Ovary (tissue), 3 donors: ENCODE data around the gene SMIM38.

Experiments used
- CTCF ChIP-seq, 3 donors: fragments of 450-650 bp in 2 of 3; fragments of 200-600 bp in 1 of 3; IDR thresholded peaks; one replicate each; pipeline versions ENCODE4 v1.5.1 to v1.8.0; 2016 to 2022; ENCODE audit warnings: antibody characterized with exemption in 3 of 3, mild to moderate bottlenecking in 1 of 3
- POLR2A ChIP-seq: fragments of 450-650 bp; IDR thresholded peaks from one replicate; pipeline ENCODE4 v1.6.1; 2017; ENCODE audit warnings: antibody characterized with exemption, mild to moderate bottlenecking, moderate library complexity
- donor health status: DM: no; HTN: no; CAD: no.

- TF ChIP-seq CTCF (IDR thresholded peaks at IDR 0.05) (no peak), POLR2A (no peak)
These were observed 15.1 kb upstream of the SMIM38 start for GRCh38 chr11:69140635-69141034.
